ENCODE results near the gene UGT1A3. TPM values are rescaled to one million over a fixed set of nuclear protein-coding genes. Genes with fewer than 3 reads are reported as not detected.
A peak's percentile ranks its signal among the peaks of the same experiment; 100 is the strongest.
"Not testable (repeated sequence)": the region's sequence is repeated elsewhere in the genome, so short reads cannot be mapped to it uniquely, and the experiment has no call there.

The UGT1A3 gene
- total RNA-seq, 1 donor from 2014 or later = not detected

DNA sequence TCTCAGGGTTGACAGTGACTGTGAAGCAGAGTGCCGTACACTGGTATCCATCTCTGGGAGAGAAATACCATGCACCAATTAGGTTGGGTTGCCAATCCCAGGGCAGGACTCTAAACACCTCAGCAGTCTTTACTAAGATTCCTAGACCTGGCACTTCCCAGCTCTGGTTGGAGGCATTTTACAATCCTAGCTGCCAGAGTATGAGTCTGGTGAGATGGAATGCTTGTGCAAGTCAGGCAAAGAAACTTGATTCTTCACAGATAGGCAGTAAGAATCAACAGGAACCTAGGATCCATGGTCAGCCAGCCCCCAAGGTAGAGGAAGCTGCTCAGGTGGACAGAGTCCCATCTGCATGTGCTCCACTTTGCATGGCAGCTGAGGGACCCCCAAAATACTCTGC is 22.1 kb upstream of the UGT1A3 start:
- DNase-seq (ENCODE audit: low spot score in 2 of 2) (no peak), FAIRE-seq (no peak)

- DNase-seq (ENCODE audit: low spot score in 2 of 2) = no peak
- no peak for FAIRE-seq
Observed at GRCh38 chr2:233707940-233708644, 20.8 kb upstream of the UGT1A3 start.

GRCh38 chr2:233708942-233709341 is 19.9 kb upstream of the UGT1A3 start:
- FAIRE-seq (no peak), DNase-seq (ENCODE audit: low spot score in 2 of 2) (no peak)

DNA sequence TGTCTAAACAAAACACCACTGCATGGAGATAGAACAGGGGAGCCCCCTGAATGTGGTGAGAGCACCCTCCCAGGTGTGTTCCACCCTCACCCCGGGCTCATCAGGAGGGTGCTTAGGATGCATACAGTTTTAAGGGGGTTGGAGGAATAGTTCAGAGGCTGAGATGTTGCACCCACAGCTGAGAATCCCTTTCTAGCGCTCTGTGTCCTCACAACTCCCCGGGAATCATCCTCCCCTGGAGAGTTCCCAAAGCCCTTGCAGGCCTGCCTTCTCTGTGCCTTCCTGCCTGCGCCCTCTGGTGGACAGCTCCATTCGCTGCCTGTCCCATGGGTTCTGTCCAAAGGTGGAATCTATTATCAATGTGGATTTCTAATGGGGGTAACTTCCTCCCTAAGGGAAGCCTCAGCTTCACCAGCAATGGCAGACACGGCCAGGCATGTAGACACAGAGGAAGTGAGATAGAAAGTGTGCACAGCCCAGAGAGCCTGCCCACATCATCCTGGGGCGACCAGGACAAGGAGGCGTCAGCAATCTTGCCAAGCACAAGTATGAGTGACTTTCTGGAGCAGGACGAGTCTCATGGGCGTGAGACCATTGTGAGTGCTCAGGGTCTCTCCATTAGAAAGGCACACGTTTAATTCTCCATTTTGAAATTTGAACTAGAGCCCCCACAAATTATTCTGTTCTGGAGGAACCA is 17.4 kb upstream of the UGT1A3 start:
- DNase-seq (ENCODE audit: low spot score in 2 of 2) (peak in 1 of 2 donors; percentile 37), FAIRE-seq (no peak)

- FAIRE-seq = no peak
- DNase-seq (ENCODE audit: low spot score in 2 of 2) = no peak
Observed at GRCh38 chr2:233712611-233713261, 16.1 kb upstream of the UGT1A3 start, which contains the start of gene UGT1A5. UGT1A5 (plus strand) TSS chr2:233712907; CDS start chr2:233712992, 85 bp downstream.

DNA sequence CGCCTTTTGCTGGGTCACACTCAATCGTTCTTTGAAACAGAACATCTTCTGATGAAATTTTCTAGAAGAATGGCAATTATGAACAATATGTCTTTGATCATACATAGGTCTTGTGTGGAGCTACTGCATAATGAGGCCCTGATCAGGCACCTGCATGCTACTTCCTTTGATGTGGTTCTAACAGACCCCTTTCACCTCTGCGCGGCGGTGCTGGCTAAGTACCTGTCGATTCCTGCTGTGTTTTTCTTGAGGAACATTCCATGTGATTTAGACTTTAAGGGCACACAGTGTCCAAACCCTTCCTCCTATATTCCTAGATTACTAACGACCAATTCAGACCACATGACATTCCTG is 15.6 kb upstream of the UGT1A3 start:
- DNase-seq (ENCODE audit: low spot score in 2 of 2) (no peak), FAIRE-seq (no peak)

DNA sequence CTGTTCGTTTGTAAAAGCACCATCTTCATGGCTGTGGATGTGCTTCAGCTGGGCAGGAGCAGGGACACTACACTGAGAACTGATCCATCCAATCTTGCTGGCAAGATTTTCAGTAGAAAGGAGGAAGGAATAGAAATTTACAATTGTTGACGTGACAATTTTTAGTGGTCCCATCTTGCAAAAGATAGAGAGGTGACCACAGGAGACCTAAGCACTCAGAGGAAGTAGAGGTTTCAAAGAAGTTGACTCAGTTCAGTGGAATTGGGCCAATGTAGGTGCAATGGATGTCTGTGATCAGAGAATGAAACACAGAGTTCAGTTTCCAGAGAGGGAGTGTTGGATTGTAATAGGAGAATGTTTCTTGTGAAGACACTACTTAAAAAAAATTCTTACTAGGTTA is 14.7 kb upstream of the UGT1A3 start:
- FAIRE-seq (no peak), DNase-seq (ENCODE audit: low spot score in 2 of 2) (no peak)

DNA sequence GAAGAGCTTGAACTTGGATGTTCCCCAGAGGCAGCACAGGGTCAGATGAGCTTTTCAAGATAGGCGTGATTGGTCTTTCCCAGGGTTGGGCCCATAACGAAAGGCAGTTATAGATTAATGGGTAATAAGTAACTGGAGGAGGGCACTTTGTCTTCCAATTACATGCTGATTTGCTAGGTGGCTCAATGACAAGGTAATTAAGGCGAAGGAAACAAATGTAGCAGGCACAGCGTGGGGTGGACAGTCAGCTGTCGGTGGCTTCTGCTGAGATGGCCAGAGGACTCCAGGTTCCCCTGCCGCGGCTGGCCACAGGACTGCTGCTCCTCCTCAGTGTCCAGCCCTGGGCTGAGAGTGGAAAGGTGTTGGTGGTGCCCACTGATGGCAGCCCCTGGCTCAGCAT is 10.3 kb upstream of the UGT1A3 start, which contains the start of gene UGT1A4:
TSS of gene UGT1A4 (plus strand) at position 185 of the 400 bp plus-strand sequence. CDS start at position 270, 85 bp downstream.
- no peak for FAIRE-seq
- DNase-seq (ENCODE audit: low spot score in 2 of 2) = no peak

DNA sequence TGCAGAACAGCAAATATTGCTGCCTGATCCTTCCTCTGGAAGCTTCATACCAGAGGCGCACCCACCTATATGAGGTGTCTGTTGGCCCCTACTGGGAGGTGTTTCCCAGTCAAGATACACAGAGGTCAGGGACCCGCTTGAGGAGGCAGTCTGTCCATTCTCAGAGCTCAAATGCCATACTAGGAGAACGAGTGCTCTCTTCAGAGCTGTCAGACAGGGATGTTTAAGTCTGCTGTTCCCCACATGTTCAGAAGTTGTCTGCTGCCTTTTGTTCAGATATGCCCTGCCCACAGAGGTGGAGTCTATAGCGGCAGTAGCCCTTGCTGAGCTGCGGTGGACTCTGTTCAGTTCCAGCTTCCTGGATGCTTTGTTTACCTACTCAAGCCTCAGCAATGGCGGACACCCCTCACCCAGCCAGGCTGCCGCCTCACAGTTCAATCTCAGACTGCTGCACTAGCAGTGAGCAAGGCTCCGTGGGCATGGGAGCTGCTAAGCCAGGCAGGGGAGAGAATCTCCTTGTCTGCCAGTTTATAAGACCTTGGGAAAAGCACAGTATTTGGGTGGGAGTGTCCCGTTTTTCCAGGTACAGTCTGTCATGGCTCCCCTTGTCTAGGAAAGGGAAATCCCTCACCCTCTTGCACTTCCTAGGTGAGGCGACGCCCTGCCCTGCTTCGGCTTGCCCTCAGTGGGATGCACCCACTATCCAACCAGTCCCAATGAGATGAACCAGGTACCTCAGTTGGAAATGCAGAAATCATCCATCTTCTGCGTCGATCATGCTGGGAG is 8.2 kb downstream of the UGT1A3 start:
- FAIRE-seq; DNase-seq (ENCODE audit: low spot score in 2 of 2): not testable (repeated sequence)

DNA sequence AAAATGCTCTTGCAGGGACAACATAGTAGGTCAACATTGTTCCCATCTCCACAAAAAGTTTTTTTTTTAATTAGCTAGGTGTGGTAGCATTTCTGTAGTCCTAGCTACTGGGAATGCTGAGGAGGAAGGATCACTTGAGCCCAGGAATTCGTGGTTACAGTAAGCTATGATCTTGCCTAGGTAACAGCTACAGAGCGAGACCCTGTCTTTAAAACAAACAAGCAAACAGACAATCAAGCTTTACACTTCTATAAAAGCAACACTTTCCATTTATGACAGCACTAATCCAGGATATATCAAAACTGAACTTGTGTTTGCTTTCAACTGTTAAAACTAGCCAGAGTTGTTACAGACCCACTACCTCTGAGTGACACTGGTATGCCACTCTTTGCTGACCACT is 12.0 kb downstream of the UGT1A3 start:
- no peak for DNase-seq (ENCODE audit: low spot score in 2 of 2)
- FAIRE-seq = no peak

- no peak for FAIRE-seq
- no peak for DNase-seq (ENCODE audit: low spot score in 2 of 2)
Observed at GRCh38 chr2:233743464-233744259, 14.8 kb downstream of the UGT1A3 start.

- no peak for FAIRE-seq
- no peak for DNase-seq (ENCODE audit: low spot score in 2 of 2)
Observed at GRCh38 chr2:233745073-233745755, 16.4 kb downstream of the UGT1A3 start.

- not testable (repeated sequence) for DNase-seq (ENCODE audit: low spot score in 2 of 2); FAIRE-seq
Observed at GRCh38 chr2:233745838-233746237, 17.0 kb downstream of the UGT1A3 start.

DNA sequence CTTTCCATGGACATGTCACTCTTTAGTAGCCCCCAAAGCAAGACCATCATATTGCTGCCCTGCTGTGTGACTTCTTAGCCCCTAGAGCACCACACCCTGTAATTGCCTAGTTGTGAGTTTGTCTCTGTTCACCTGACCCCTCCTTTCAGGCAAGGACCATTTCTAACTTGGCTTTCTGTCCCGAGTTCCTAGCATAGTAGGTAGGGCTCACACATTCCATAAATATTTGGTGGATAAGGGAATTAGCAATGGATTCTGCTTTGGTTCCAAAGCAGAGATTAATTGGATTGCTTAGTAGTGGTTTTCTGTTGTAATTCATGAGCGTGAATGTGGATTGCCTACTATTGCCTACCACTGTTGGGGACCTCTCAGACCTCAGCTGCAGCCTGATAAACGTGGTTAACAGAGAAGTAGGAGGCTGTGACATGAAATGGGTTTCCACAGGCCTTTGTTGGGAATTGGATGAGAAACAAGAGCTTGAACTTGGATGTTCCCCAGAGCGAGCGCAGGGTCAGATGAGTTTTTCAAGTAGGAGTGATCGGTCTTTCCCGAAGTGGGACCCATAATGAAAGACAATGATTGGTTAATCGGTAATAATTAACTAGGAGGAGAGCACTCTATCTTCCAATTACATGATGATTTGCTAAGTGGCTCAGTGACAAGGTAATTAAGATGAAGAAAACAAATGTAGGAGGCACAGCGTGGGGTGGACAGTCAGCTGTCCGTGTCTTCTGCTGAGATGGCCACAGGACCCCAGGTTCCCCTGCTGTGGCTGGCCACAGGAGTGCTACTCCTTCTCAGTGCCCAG is 17.8 kb downstream of the UGT1A3 start:
- DNase-seq (ENCODE audit: low spot score in 2 of 2) (no peak), FAIRE-seq (no peak)

GRCh38 chr2:233747283-233747544 is 18.4 kb downstream of the UGT1A3 start:
- DNase-seq (ENCODE audit: low spot score in 2 of 2) (no peak), FAIRE-seq (no peak)

GRCh38 chr2:233750689-233751088 is 21.8 kb downstream of the UGT1A3 start:
- not testable (repeated sequence) for FAIRE-seq; DNase-seq (ENCODE audit: low spot score in 2 of 2)

DNA sequence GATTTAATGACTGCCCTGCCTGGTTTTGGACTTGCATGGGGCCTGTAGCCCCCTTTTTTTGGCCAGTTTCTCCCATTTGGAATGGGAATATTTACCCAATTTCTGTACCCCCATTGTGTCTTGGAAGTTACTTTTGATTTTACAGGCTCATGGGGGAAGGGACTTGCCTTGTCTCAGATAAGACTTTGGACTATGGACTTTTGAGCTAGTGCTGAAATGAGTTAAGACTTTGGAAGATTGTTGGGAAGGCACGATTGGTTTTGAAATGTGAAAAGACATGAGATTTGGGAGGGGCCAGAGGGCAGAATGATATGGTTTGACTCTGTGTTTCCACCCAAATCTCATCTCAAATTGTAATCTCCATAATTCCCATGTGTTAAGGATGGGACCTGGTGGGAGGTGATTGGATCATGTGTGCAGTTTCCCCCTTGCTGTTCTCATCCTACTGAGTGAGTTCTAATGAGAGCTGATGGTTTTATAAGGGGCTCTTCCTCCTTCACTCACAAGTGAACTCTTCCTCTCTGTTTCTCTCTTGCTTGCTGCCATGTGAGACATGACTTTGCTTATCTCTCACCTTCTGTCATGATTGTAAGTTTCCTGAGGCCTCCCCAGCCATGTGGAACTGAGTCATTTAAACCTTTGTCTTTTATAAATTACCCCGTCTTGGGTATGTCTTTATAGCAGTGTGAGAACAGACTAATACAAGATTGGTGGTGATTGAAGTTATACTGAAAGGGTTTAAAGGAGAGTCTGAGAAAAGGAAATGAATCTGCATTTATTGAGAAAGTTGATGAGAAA is 22.6 kb downstream of the UGT1A3 start:
- not testable (repeated sequence) for DNase-seq (ENCODE audit: low spot score in 2 of 2); FAIRE-seq
